K562 (cell line): ENCODE results near the gene TMC4. TPM values are rescaled to one million over a fixed set of nuclear protein-coding genes. Genes with fewer than 3 reads are reported as not detected.

ENCODE experiments used
- ARID1B ChIP-seq: fragments of 450-650 bp; IDR thresholded peaks from 2 replicates; pipeline ENCODE4 v1.6.1; 2016; ENCODE audit warnings: antibody characterized with exemption, mild to moderate bottlenecking, inconsistent platforms
- ARID2 ChIP-seq: fragments of 450-650 bp; IDR thresholded peaks from 2 replicates; pipeline ENCODE4 v1.6.1; 2017; ENCODE audit warnings: antibody characterized with exemption, mild to moderate bottlenecking
- EP400 ChIP-seq: fragments of 450-650 bp; IDR thresholded peaks from 2 replicates; pipeline ENCODE4 v1.6.1; 2017; ENCODE audit warnings: antibody characterized with exemption, mild to moderate bottlenecking, moderate library complexity
- FOXP1 ChIP-seq: sonication (generic); formaldehyde crosslinking; IDR thresholded peaks from 2 replicates; pipeline ENCODE4 v1.8.0; 2022; ENCODE audit warnings: mild to moderate bottlenecking, missing genetic modification reagents
- GABPB1 ChIP-seq: sonication (generic); formaldehyde crosslinking; IDR thresholded peaks from 2 replicates; pipeline ENCODE4 v1.8.0; 2022; ENCODE audit warnings: mild to moderate bottlenecking, missing genetic modification reagents
- HNRNPLL ChIP-seq: fragments of 200-400 bp; formaldehyde crosslinking; IDR thresholded peaks from 2 replicates; pipeline ENCODE4 v1.6.1; 2017; ENCODE audit warnings: low read length, low read depth, mild to moderate bottlenecking; ENCODE audit not compliant: poor library complexity, severe bottlenecking
- KAT8 ChIP-seq: fragments of 450-650 bp; IDR thresholded peaks from 2 replicates; pipeline ENCODE4 v1.6.1; 2016; ENCODE audit warnings: low read depth, mild to moderate bottlenecking
- KDM2B ChIP-seq: fragments of 250-450 bp; sonication (Bioruptor Pico); IDR thresholded peaks from 2 replicates; pipeline ENCODE4 v1.8.0; 2021; ENCODE audit warnings: mild to moderate bottlenecking, moderate library complexity
- PHF8 ChIP-seq: fragments of 200-600 bp; sonication (generic); IDR thresholded peaks from 2 replicates; pipeline ENCODE4 v1.6.1; 2012; ENCODE audit warnings: mixed run types, mild to moderate bottlenecking, inconsistent platforms, low read length, moderate library complexity, borderline replicate concordance
- POLR2H ChIP-seq: IDR thresholded peaks from 2 replicates; pipeline ENCODE4 v1.6.1; 2016; ENCODE audit warnings: missing genetic modification characterization, low read depth, mild to moderate bottlenecking, control low read depth, missing compliant biosample characterization, moderate library complexity
- POU5F1 ChIP-seq: fragments of 150-350 bp; IDR thresholded peaks from 2 replicates; pipeline ENCODE4 v1.6.1; 2014; ENCODE audit warnings: borderline replicate concordance, low read length, low read depth, mild to moderate bottlenecking; ENCODE audit not compliant: partially characterized antibody
- RBM39 ChIP-seq: fragments of 200-400 bp; formaldehyde crosslinking; optimal IDR thresholded peaks from 2 replicates; pipeline ENCODE3; 2018; ENCODE audit warnings: low read depth, low read length
- SMAD1 ChIP-seq: fragments of 150-350 bp; IDR thresholded peaks from 2 replicates; pipeline ENCODE4 v1.6.1; 2014; ENCODE audit warnings: low read length, low read depth; ENCODE audit not compliant: partially characterized antibody
- WHSC1 ChIP-seq: IDR thresholded peaks from one replicate; pipeline ENCODE4 v1.6.1; 2012; ENCODE audit warnings: low read length, control low read depth, inconsistent platforms
- ZNF507 ChIP-seq: conservative IDR thresholded peaks from 2 replicates; pipeline ENCODE4 v1.6.1; 2017; ENCODE audit warnings: missing genetic modification characterization, missing compliant biosample characterization
- polyA plus RNA-seq, 8 experiments: library from polyadenylated mRNA; depleted of rRNA in 4 of 8; stranded (reverse) in 5 of 8; unstranded in 3 of 8; fragments of >200 nt; fragmentation: Nextera tagmentation in 2 of 8; fragmentation: Illumina TruSeq in 1 of 8; extraction: Ambion mirVana in 2 of 8; extraction: Trizol in 1 of 8; gene quantifications; 2 replicates each; pipeline versions ENCODE4 v1.2.1 to v1.2.3, GENCODE V29; 2011 to 2014; ENCODE audit warnings: inconsistent platforms in 1 of 8, missing spikeins in 1 of 8
- total RNA-seq, 7 experiments: library from RNA; depleted of rRNA in 6 of 7; stranded (reverse); fragments of >200 nt in 6 of 7; fragmentation: Illumina TruSeq in 2 of 7; extraction: Trizol in 2 of 7; gene quantifications; 2 replicates each; pipeline versions ENCODE4 v1.2.1 to v1.2.3, GENCODE V29; 2011 to 2021; ENCODE audit warnings: low replicate concordance in 1 of 7
- TF ChIP-seq, protein P1 (sequence below): sonication (generic); formaldehyde crosslinking; IDR thresholded peaks from 2 replicates; pipeline ENCODE4 v1.8.0; 2023; ENCODE audit warnings: mild to moderate bottlenecking, missing genetic modification reagents
- TF ChIP-seq, protein P2 (sequence below), 2 experiments: IDR thresholded peaks; 2 replicates each; pipeline ENCODE4 v1.6.1; 2012; ENCODE audit warnings: improper control_type of control experiment in 2 of 2, low read depth in 2 of 2, low read length in 2 of 2, borderline replicate concordance in 1 of 2
- TF ChIP-seq, protein P3 (sequence below): sonication (generic); formaldehyde crosslinking; IDR thresholded peaks from 2 replicates; pipeline ENCODE4 v1.8.0; 2022; ENCODE audit warnings: mild to moderate bottlenecking, missing genetic modification reagents
- TF ChIP-seq, protein P4 (sequence below): fragments of 450-650 bp; formaldehyde crosslinking; IDR thresholded peaks from 2 replicates; pipeline ENCODE4 v1.4.0; 2020; ENCODE audit warnings: mild to moderate bottlenecking, moderate library complexity

Gene TMC4
- total and polyA plus RNA-seq, 9 of the 15 experiments (the other 6 are each of a cell fraction or from before 2014, with no cell fraction given), result 0.12 to 0.79 (median 0.36) TPM; not detected in 2

DNA sequence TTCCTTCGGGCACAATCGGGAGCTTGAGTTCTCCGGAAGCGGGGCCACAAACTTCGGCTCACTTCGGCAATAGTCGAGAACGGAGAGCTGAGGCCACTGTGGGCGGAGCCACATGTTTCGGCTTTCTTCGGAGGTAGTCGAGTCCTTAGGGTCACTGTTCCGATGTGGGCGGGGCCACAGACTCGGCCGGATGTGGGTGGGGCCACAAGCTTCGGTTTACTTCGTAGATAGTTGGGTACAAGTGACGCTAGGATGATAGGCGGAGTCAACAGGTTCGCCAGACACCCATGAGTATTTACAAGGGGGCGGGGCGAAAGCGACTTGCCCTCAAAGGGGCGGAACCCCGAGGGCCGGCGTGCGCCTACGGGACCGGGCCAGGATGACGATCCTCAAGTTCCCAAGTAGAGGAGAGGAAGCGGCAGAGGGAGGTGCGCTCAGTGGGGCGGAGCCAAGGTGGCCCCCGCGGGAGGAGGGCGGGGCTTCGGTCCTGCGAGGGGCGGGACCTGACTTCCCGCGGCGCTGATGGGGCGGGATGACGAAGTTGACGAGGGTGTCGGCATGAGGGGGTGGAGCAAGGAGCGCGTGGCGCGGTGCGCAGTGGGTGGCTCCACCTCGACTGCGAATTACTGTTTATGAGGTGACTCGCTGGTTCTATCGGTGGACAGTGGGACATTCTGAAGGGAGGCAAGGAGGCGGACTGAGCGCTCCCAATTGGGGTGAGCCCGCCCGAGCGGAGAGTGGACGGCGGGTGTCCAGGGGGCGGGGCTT lies 17.0 kb upstream of the TMC4 start (continued):
- TF ChIP-seq, protein P1, sequence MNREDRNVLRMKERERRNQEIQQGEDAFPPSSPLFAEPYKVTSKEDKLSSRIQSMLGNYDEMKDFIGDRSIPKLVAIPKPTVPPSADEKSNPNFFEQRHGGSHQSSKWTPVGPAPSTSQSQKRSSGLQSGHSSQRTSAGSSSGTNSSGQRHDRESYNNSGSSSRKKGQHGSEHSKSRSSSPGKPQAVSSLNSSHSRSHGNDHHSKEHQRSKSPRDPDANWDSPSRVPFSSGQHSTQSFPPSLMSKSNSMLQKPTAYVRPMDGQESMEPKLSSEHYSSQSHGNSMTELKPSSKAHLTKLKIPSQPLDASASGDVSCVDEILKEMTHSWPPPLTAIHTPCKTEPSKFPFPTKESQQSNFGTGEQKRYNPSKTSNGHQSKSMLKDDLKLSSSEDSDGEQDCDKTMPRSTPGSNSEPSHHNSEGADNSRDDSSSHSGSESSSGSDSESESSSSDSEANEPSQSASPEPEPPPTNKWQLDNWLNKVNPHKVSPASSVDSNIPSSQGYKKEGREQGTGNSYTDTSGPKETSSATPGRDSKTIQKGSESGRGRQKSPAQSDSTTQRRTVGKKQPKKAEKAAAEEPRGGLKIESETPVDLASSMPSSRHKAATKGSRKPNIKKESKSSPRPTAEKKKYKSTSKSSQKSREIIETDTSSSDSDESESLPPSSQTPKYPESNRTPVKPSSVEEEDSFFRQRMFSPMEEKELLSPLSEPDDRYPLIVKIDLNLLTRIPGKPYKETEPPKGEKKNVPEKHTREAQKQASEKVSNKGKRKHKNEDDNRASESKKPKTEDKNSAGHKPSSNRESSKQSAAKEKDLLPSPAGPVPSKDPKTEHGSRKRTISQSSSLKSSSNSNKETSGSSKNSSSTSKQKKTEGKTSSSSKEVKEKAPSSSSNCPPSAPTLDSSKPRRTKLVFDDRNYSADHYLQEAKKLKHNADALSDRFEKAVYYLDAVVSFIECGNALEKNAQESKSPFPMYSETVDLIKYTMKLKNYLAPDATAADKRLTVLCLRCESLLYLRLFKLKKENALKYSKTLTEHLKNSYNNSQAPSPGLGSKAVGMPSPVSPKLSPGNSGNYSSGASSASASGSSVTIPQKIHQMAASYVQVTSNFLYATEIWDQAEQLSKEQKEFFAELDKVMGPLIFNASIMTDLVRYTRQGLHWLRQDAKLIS (CRISPR knock-in tag), result peak; percentile 79; the same call in 1 of the 2 replicates
- TF ChIP-seq GABPB1 (peak; percentile 68), WHSC1 (no peak), ZNF507 (tag) (no peak), POU5F1 (no peak), FOXP1 (peak; percentile 57; the same call in 1 of the 2 replicates), ARID1B (peak; percentile 57; the same call in 1 of the 2 replicates), SMAD1 (peak; percentile 13), EP400 (peak; percentile 99), KAT8 (no peak), PHF8 (peak; percentile 77; the same call in 1 of the 2 replicates), RBM39 (no peak), KDM2B (no peak), POLR2H (tag) (peak; percentile 74), HNRNPLL (peak; percentile 83), ARID2 (no peak)
- TF ChIP-seq, protein P2, sequence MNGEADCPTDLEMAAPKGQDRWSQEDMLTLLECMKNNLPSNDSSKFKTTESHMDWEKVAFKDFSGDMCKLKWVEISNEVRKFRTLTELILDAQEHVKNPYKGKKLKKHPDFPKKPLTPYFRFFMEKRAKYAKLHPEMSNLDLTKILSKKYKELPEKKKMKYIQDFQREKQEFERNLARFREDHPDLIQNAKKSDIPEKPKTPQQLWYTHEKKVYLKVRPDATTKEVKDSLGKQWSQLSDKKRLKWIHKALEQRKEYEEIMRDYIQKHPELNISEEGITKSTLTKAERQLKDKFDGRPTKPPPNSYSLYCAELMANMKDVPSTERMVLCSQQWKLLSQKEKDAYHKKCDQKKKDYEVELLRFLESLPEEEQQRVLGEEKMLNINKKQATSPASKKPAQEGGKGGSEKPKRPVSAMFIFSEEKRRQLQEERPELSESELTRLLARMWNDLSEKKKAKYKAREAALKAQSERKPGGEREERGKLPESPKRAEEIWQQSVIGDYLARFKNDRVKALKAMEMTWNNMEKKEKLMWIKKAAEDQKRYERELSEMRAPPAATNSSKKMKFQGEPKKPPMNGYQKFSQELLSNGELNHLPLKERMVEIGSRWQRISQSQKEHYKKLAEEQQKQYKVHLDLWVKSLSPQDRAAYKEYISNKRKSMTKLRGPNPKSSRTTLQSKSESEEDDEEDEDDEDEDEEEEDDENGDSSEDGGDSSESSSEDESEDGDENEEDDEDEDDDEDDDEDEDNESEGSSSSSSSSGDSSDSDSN (IDR thresholded peaks at IDR 0.05; ENCODE audit: borderline replicate concordance in 1 of 2, low read depth in 2 of 2, low read length in 2 of 2), result no peak
- TF ChIP-seq, protein P3, sequence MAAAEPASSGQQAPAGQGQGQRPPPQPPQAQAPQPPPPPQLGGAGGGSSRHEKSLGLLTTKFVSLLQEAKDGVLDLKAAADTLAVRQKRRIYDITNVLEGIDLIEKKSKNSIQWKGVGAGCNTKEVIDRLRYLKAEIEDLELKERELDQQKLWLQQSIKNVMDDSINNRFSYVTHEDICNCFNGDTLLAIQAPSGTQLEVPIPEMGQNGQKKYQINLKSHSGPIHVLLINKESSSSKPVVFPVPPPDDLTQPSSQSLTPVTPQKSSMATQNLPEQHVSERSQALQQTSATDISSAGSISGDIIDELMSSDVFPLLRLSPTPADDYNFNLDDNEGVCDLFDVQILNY (CRISPR knock-in tag), result 0 out of 2 replicates have a peak, but pooled peaks have one; percentile 44
- TF ChIP-seq, protein P4, sequence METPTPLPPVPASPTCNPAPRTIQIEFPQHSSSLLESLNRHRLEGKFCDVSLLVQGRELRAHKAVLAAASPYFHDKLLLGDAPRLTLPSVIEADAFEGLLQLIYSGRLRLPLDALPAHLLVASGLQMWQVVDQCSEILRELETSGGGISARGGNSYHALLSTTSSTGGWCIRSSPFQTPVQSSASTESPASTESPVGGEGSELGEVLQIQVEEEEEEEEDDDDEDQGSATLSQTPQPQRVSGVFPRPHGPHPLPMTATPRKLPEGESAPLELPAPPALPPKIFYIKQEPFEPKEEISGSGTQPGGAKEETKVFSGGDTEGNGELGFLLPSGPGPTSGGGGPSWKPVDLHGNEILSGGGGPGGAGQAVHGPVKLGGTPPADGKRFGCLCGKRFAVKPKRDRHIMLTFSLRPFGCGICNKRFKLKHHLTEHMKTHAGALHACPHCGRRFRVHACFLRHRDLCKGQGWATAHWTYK (CRISPR knock-in tag), result 0 out of 2 replicates have a peak, but pooled peaks have one; percentile 70
